GM18511 (cell line): Measurements from ENCODE around the gene OR56B4.
"Not testable (repeated sequence)": the region's sequence is repeated elsewhere in the genome, so short reads cannot be mapped to it uniquely, and the experiment has no call there.

Experiments
- ATAC-seq: cut with Tn5 transposase; IDR thresholded peaks from one replicate; pipeline ENCODE4 v1.9.1; 2021; ENCODE audit warnings: mild to moderate bottlenecking, moderate library complexity; ENCODE audit not compliant: unreplicated experiment

Gene OR56B4

GRCh38 chr11:6143737-6144136, 36.3 kb downstream of the OR56B4 start:
- ATAC-seq: not testable (repeated sequence)

- no peak for ATAC-seq
Observed at GRCh38 chr11:6151117-6151516, 43.6 kb downstream of the OR56B4 start.

- no peak for ATAC-seq
Observed at GRCh38 chr11:6152126-6152525, 44.6 kb downstream of the OR56B4 start.

GRCh38 chr11:6156628-6157359, 49.3 kb downstream of the OR56B4 start:
- ATAC-seq: no peak
